ENCODE data around the gene BBS12. TPM values are rescaled to one million over a fixed set of nuclear protein-coding genes. Genes with fewer than 3 reads are reported as not detected.

Gene BBS12
- total and polyA plus RNA-seq, 4 donors, result 2.5 to 3.8 (median 3.0) TPM

- ATAC-seq (ENCODE audit: low FRiP score) (no peak), DNase-seq (peak in 1 of 2 donors; percentile 53)
- no peaks in the 10 kb centered on the region for H3K9me3 ChIP-seq (ENCODE audit: control insufficient read depth, low read length)
- H3K27me3 ChIP-seq (ENCODE audit: control insufficient read depth in 1 of 2, insufficient read depth in 2 of 2, low read length in 1 of 2), result no peaks in the 10 kb centered on the region
- WGBS, 2 donors, result 26 to 29% methylated on average over 7 of the region's 7 CpGs
- H3K4me1 ChIP-seq (ENCODE audit: control insufficient read depth in 1 of 2, insufficient read depth in 2 of 2, low read length in 2 of 2), result peaks cover 0 to 2% of the 10 kb centered on the region in 2 donors
- H3K36me3 ChIP-seq (ENCODE audit: control insufficient read depth in 1 of 2, insufficient read depth in 2 of 2, low read length in 1 of 2), result no peaks in the 10 kb centered on the region
- intact Hi-C loops (cut with DNase I), result loop anchor here in 1 of 2 donors (2.0 kb wide), 1 partner anchor 61 kb away; the partner anchor contains the start of gene FGF2
- no peak overlapping the region for H3K27ac ChIP-seq (ENCODE audit: low read depth in 1 of 2, low read length in 2 of 2)
- no peak overlapping the region for H3K4me3 ChIP-seq (ENCODE audit: low read length in 2 of 2)
Observed at GRCh38 chr4:122765692-122766352, 33.3 kb downstream of the BBS12 start.

GRCh38 chr4:122766353-122766705 lies 33.8 kb downstream of the BBS12 start:
- Histone ChIP-seq H3K4me3 (ENCODE audit: low read length in 2 of 2) (no peak overlapping the region), H3K36me3 (ENCODE audit: control insufficient read depth in 1 of 2, insufficient read depth in 2 of 2, low read length in 1 of 2) (no peaks in the 10 kb centered on the region), H3K9me3 (ENCODE audit: control insufficient read depth, low read length) (no peaks in the 10 kb centered on the region), H3K27me3 (ENCODE audit: control insufficient read depth in 1 of 2, insufficient read depth in 2 of 2, low read length in 1 of 2) (no peaks in the 10 kb centered on the region), H3K4me1 (ENCODE audit: control insufficient read depth in 1 of 2, insufficient read depth in 2 of 2, low read length in 2 of 2) (peaks cover 0 to 2% of the 10 kb centered on the region in 2 donors), H3K27ac (ENCODE audit: low read depth in 1 of 2, low read length in 2 of 2) (no peak overlapping the region)
- no peak for DNase-seq
- no peak for ATAC-seq (ENCODE audit: low FRiP score)
- WGBS, 2 donors, result 94 to 97% methylated on average over 3 of the region's 3 CpGs
- intact Hi-C loops (cut with DNase I), result loop anchor here in 1 of 2 donors (2.0 kb wide), 1 partner anchor 60 kb away; the partner anchor contains the start of gene FGF2

- H3K27ac ChIP-seq (ENCODE audit: low read depth in 1 of 2, low read length in 2 of 2), result no peak overlapping the region
- no peak overlapping the region for H3K4me3 ChIP-seq (ENCODE audit: low read length in 2 of 2)
- no peaks in the 10 kb centered on the region for H3K9me3 ChIP-seq (ENCODE audit: control insufficient read depth, low read length)
- no peaks in the 10 kb centered on the region for H3K36me3 ChIP-seq (ENCODE audit: control insufficient read depth in 1 of 2, insufficient read depth in 2 of 2, low read length in 1 of 2)
- DNase-seq (no peak), ATAC-seq (ENCODE audit: low FRiP score) (no peak)
- intact Hi-C loops (cut with DNase I), result loop anchor here in 1 of 2 donors (2.0 kb wide), 1 partner anchor 60 kb away; the partner anchor contains the start of gene FGF2
- H3K27me3 ChIP-seq (ENCODE audit: control insufficient read depth in 1 of 2, insufficient read depth in 2 of 2, low read length in 1 of 2), result no peaks in the 10 kb centered on the region
- peaks cover 0 to 2% of the 10 kb centered on the region in 2 donors for H3K4me1 ChIP-seq (ENCODE audit: control insufficient read depth in 1 of 2, insufficient read depth in 2 of 2, low read length in 2 of 2)
- 55 to 56% methylated on average over 2 of the region's 2 CpGs for whole genome bisulfite sequencing, 2 donors
Observed at GRCh38 chr4:122766950-122767349, 34.4 kb downstream of the BBS12 start.

GRCh38 chr4:122771724-122772123 lies 39.2 kb downstream of the BBS12 start:
- Histone ChIP-seq H3K9me3 (ENCODE audit: control insufficient read depth, low read length) (no peaks in the 10 kb centered on the region), H3K36me3 (ENCODE audit: control insufficient read depth in 1 of 2, insufficient read depth in 2 of 2, low read length in 1 of 2) (no peaks in the 10 kb centered on the region), H3K27me3 (ENCODE audit: control insufficient read depth in 1 of 2, insufficient read depth in 2 of 2, low read length in 1 of 2) (no peaks in the 10 kb centered on the region), H3K4me3 (ENCODE audit: low read length in 2 of 2) (no peak overlapping the region), H3K27ac (ENCODE audit: low read depth in 1 of 2, low read length in 2 of 2) (no peak overlapping the region), H3K4me1 (ENCODE audit: control insufficient read depth in 1 of 2, insufficient read depth in 2 of 2, low read length in 2 of 2) (no peaks in the 10 kb centered on the region)
- intact Hi-C loops (cut with DNase I), result no loop called here
- 28 to 51% methylated on average over 1 of the region's 1 CpG for WGBS, 2 donors
- DNase-seq, result no peak
- no peak for ATAC-seq (ENCODE audit: low FRiP score)

- WGBS, 2 donors, result 73 to 79% methylated on average over 6 of the region's 6 CpGs
- H3K27ac ChIP-seq (ENCODE audit: low read depth in 1 of 2, low read length in 2 of 2), result no peak overlapping the region
- no peaks in the 10 kb centered on the region for H3K27me3 ChIP-seq (ENCODE audit: control insufficient read depth in 1 of 2, insufficient read depth in 2 of 2, low read length in 1 of 2)
- H3K4me1 ChIP-seq (ENCODE audit: control insufficient read depth in 1 of 2, insufficient read depth in 2 of 2, low read length in 2 of 2), result no peaks in the 10 kb centered on the region
- H3K36me3 ChIP-seq (ENCODE audit: control insufficient read depth in 1 of 2, insufficient read depth in 2 of 2, low read length in 1 of 2), result no peaks in the 10 kb centered on the region
- ATAC-seq (ENCODE audit: low FRiP score) (no peak), DNase-seq (no peak)
- intact Hi-C loops (cut with DNase I), result no loop called here
- H3K4me3 ChIP-seq (ENCODE audit: low read length in 2 of 2), result no peak overlapping the region
- no peaks in the 10 kb centered on the region for H3K9me3 ChIP-seq (ENCODE audit: control insufficient read depth, low read length)
Observed at GRCh38 chr4:122772311-122772710, 39.8 kb downstream of the BBS12 start.

- intact Hi-C loops (cut with DNase I), result no loop called here
Observed at GRCh38 chr4:122772986-122773385, 40.5 kb downstream of the BBS12 start.

GRCh38 chr4:122775039-122775438 lies 42.5 kb downstream of the BBS12 start:
- no peak for DNase-seq
- Histone ChIP-seq H3K4me3 (ENCODE audit: low read length in 2 of 2) (no peak overlapping the region), H3K36me3 (ENCODE audit: control insufficient read depth in 1 of 2, insufficient read depth in 2 of 2, low read length in 1 of 2) (no peaks in the 10 kb centered on the region), H3K9me3 (ENCODE audit: control insufficient read depth, low read length) (no peaks in the 10 kb centered on the region), H3K27ac (ENCODE audit: low read depth in 1 of 2, low read length in 2 of 2) (no peak overlapping the region), H3K27me3 (ENCODE audit: control insufficient read depth in 1 of 2, insufficient read depth in 2 of 2, low read length in 1 of 2) (no peaks in the 10 kb centered on the region), H3K4me1 (ENCODE audit: control insufficient read depth in 1 of 2, insufficient read depth in 2 of 2, low read length in 2 of 2) (no peaks in the 10 kb centered on the region)
- 90 to 94% methylated on average over 3 of the region's 3 CpGs for WGBS, 2 donors
- no peak for ATAC-seq (ENCODE audit: low FRiP score)
- intact Hi-C loops (cut with DNase I), result no loop called here

More at GRCh38 chr4:122772986-122773385, 40.5 kb downstream of the BBS12 start:
- ATAC-seq (ENCODE audit: low FRiP score) (no peak), DNase-seq (no peak)
- no peak overlapping the region for H3K27ac ChIP-seq (ENCODE audit: low read depth in 1 of 2, low read length in 2 of 2)
- no peaks in the 10 kb centered on the region for H3K36me3 ChIP-seq (ENCODE audit: control insufficient read depth in 1 of 2, insufficient read depth in 2 of 2, low read length in 1 of 2)
- no peak overlapping the region for H3K4me3 ChIP-seq (ENCODE audit: low read length in 2 of 2)
- H3K27me3 ChIP-seq (ENCODE audit: control insufficient read depth in 1 of 2, insufficient read depth in 2 of 2, low read length in 1 of 2), result no peaks in the 10 kb centered on the region
- H3K9me3 ChIP-seq (ENCODE audit: control insufficient read depth, low read length), result no peaks in the 10 kb centered on the region
- H3K4me1 ChIP-seq (ENCODE audit: control insufficient read depth in 1 of 2, insufficient read depth in 2 of 2, low read length in 2 of 2), result no peaks in the 10 kb centered on the region

- no peaks in the 10 kb centered on the region for H3K36me3 ChIP-seq (ENCODE audit: control insufficient read depth in 1 of 2, insufficient read depth in 2 of 2, low read length in 1 of 2)
- intact Hi-C loops (cut with DNase I), result no loop called here
- H3K4me1 ChIP-seq (ENCODE audit: control insufficient read depth in 1 of 2, insufficient read depth in 2 of 2, low read length in 2 of 2), result no peaks in the 10 kb centered on the region
- 82 to 88% methylated on average over 6 of the region's 6 CpGs for WGBS, 2 donors
- no peak for ATAC-seq (ENCODE audit: low FRiP score)
- no peak for DNase-seq
- H3K27ac ChIP-seq (ENCODE audit: low read depth in 1 of 2, low read length in 2 of 2), result no peak overlapping the region
- H3K27me3 ChIP-seq (ENCODE audit: control insufficient read depth in 1 of 2, insufficient read depth in 2 of 2, low read length in 1 of 2), result no peaks in the 10 kb centered on the region
- no peak overlapping the region for H3K4me3 ChIP-seq (ENCODE audit: low read length in 2 of 2)
- no peaks in the 10 kb centered on the region for H3K9me3 ChIP-seq (ENCODE audit: control insufficient read depth, low read length)
Observed at GRCh38 chr4:122775987-122776836, 43.7 kb downstream of the BBS12 start.
